GM12878 (cell line): ENCODE measurements around the gene CMSS1. TPM values are rescaled to one million over a fixed set of nuclear protein-coding genes. Genes with fewer than 3 reads are reported as not detected.

Source experiments
- ATAC-seq: fragments of 200-7000 bp; cut with Tn5 transposase; 3 replicates; pipeline ENCODE4 v1.9.1; 2020; ENCODE audit warnings: mild to moderate bottlenecking, moderate library complexity
- BruUV-seq: library from RNA; stranded (reverse); fragments of 400-500 nt; replicated peaks from 2 replicates; lab custom pipeline; 2021; lab: Mats Ljungman, UMichigan
- CTCF ChIA-PET: fragments of 300-600 bp; sonication (Branson Sonifier 250); formaldehyde crosslinking; extraction: SDS; loops from one replicate; lab custom pipeline; 2021; ENCODE audit warnings: inconsistent platforms; lab: Yijun Ruan, JAX
- POLR2A ChIA-PET: fragments of 350-600 bp; formaldehyde crosslinking; extraction: SDS; loops from one replicate; lab custom pipeline; 2021; ENCODE audit warnings: inconsistent platforms; lab: Charles Lee
- RAD21 ChIA-PET: fragments of 300-600 bp; sonication (Branson Sonifier 250); formaldehyde crosslinking; loops from one replicate; lab custom pipeline; 2023; ENCODE audit warnings: antibody characterized with exemption; ENCODE audit not compliant: unreplicated experiment; lab: Charles Lee
- SMC1A ChIA-PET: fragments of 300-600 bp; sonication (Branson Sonifier 250); formaldehyde crosslinking; loops from one replicate; lab custom pipeline; 2023; ENCODE audit not compliant: unreplicated experiment, uncharacterized antibody; lab: Charles Lee
- DNase-seq: peaks from one replicate; pipeline ENCODE4 v3.0.0-alpha.2; 2011; ENCODE audit warnings: low read depth, low spot score
- FAIRE-seq: peaks from 3 replicates; lab custom pipeline; 2011; peaks lifted over from hg19 to GRCh38; lab: Jason Lieb, UNC
- H2AFZ ChIP-seq: 2 replicates; pipeline ENCODE4 v1.6.0; 2011; ENCODE audit warnings: low read depth, low read length, control low read depth; ENCODE audit not compliant: control insufficient read depth
- H3K27ac ChIP-seq: 2 replicates; pipeline ENCODE4 v1.5.1; 2011; ENCODE audit warnings: control low read depth; ENCODE audit not compliant: control insufficient read depth, insufficient read depth
- H3K27me3 ChIP-seq, 2 experiments: replicated peaks in 1 of 2; 2 replicates each; pipeline versions ENCODE4 v1.6.0 to v1.6.1; 2011; ENCODE audit warnings: low read length in 1 of 2; ENCODE audit not compliant: control insufficient read depth in 2 of 2, insufficient read depth in 2 of 2
- H3K36me3 ChIP-seq, 2 experiments: 2 replicates each; pipeline ENCODE4 v1.5.1; 2011; ENCODE audit warnings: low read length in 1 of 2; ENCODE audit not compliant: control insufficient read depth in 2 of 2, insufficient read depth in 2 of 2
- H3K4me1 ChIP-seq: 2 replicates; pipeline ENCODE4 v1.6.1; 2011; ENCODE audit warnings: mild to moderate bottlenecking, low read length, moderate library complexity, mixed read lengths; ENCODE audit not compliant: control insufficient read depth, insufficient read depth
- H3K4me2 ChIP-seq: 2 replicates; pipeline ENCODE4 v1.6.0; 2011; ENCODE audit warnings: control low read depth; ENCODE audit not compliant: control insufficient read depth, insufficient read depth
- H3K4me3 ChIP-seq: fragments of 200-600 bp; sonication (generic); 2 replicates; pipeline ENCODE4 v1.5.1; 2016
- H3K79me2 ChIP-seq: 2 replicates; pipeline ENCODE4 v1.6.0; 2011; ENCODE audit warnings: low read length; ENCODE audit not compliant: control insufficient read depth, insufficient read depth
- H3K9ac ChIP-seq: 2 replicates; pipeline ENCODE4 v1.8.0; 2011; ENCODE audit warnings: low read length, control low read depth, mixed read lengths; ENCODE audit not compliant: control insufficient read depth, insufficient read depth
- H3K9me3 ChIP-seq: replicated peaks from 3 replicates; pipeline ENCODE4 v1.5.1; 2011; ENCODE audit warnings: mild to moderate bottlenecking, low read length; ENCODE audit not compliant: control insufficient read depth, insufficient read depth
- H4K20me1 ChIP-seq: 2 replicates; pipeline ENCODE4 v1.6.0; 2011; ENCODE audit not compliant: control insufficient read depth, insufficient read depth
- ATF2 ChIP-seq: IDR thresholded peaks from 2 replicates; pipeline ENCODE4 v1.6.1; 2012; ENCODE audit warnings: low read length, inconsistent platforms
- CBX3 ChIP-seq: fragments of 200-600 bp; sonication (generic); IDR thresholded peaks from 2 replicates; pipeline ENCODE4 v1.6.1; 2016; ENCODE audit warnings: low read depth, borderline replicate concordance
- ETV6 ChIP-seq, 2 experiments: fragments of 450-650 bp in 1 of 2; IDR thresholded peaks in 1 of 2; conservative IDR thresholded peaks in 1 of 2; 2 replicates each; pipeline ENCODE4 v1.6.1; 2014; ENCODE audit warnings: antibody characterized with exemption in 1 of 2, borderline replicate concordance in 1 of 2, low read depth in 1 of 2, mild to moderate bottlenecking in 1 of 2, moderate library complexity in 1 of 2
- FOS ChIP-seq: IDR thresholded peaks from 3 replicates; pipeline ENCODE4 v1.6.1; 2011; ENCODE audit warnings: borderline replicate concordance; ENCODE audit not compliant: insufficient read length; ENCODE audit errors: extremely low read depth
- GATAD2B ChIP-seq: fragments of 450-650 bp; conservative IDR thresholded peaks from 2 replicates; pipeline ENCODE4 v1.6.1; 2017; ENCODE audit warnings: low read depth, mild to moderate bottlenecking, moderate library complexity
- MTA2 ChIP-seq: fragments of 450-650 bp; IDR thresholded peaks from 2 replicates; pipeline ENCODE4 v1.6.1; 2016; ENCODE audit warnings: low read depth, mild to moderate bottlenecking, moderate library complexity
- POLR2A ChIP-seq: IDR thresholded peaks from 2 replicates; pipeline ENCODE4 v1.6.1; 2011; ENCODE audit warnings: low read depth, mild to moderate bottlenecking, low read length
- RELB ChIP-seq: fragments of 450-650 bp; IDR thresholded peaks from 2 replicates; pipeline ENCODE4 v1.6.1; 2017; ENCODE audit warnings: low read depth, mild to moderate bottlenecking, moderate library complexity
- REST ChIP-seq: IDR thresholded peaks from 2 replicates; pipeline ENCODE4 v1.6.1; 2012; ENCODE audit warnings: mild to moderate bottlenecking, low read depth, low read length
- ZBTB33 ChIP-seq: fragments of 450-650 bp; IDR thresholded peaks from 2 replicates; pipeline ENCODE4 v1.6.1; 2017; ENCODE audit warnings: mild to moderate bottlenecking
- ZNF217 ChIP-seq: fragments of 450-650 bp; IDR thresholded peaks from 2 replicates; pipeline ENCODE4 v1.6.1; 2017; ENCODE audit warnings: antibody characterized with exemption, mild to moderate bottlenecking
- ZNF384 ChIP-seq: IDR thresholded peaks from 2 replicates; pipeline ENCODE4 v1.6.1; 2012; ENCODE audit warnings: low read depth, mild to moderate bottlenecking, low read length, improper control_type of control experiment, borderline replicate concordance
- WGBS: methylation state at CpG from one replicate; pipeline ENCODE4 v1.1.6; 2016; ENCODE audit warnings: low lambda C conversion rate; ENCODE audit not compliant: insufficient replicate concordance, insufficient coverage; ENCODE audit errors: missing lambda C conversion rate; 5-methylcytosine and 5-hydroxymethylcytosine counted together
- in situ Hi-C: fragments of 300-500 bp; cut with MboI; formaldehyde crosslinking; loops from 9 replicates; pipeline ENCODE4 v1.14.3; 2018; ENCODE audit warnings: mixed read lengths
- intact Hi-C: fragments of 100-400 bp; cut with micrococcal nuclease; formaldehyde crosslinking; loops from one replicate; pipeline ENCODE4 v1.14.2; 2022; ENCODE audit not compliant: unreplicated experiment
- polyA plus RNA-seq, 11 experiments: library from polyadenylated mRNA; depleted of rRNA in 4 of 11; unstranded in 6 of 11; stranded (reverse) in 5 of 11; fragments of >200 nt; fragmentation: Nextera tagmentation in 4 of 11; fragmentation: Illumina TruSeq in 1 of 11; extraction: Ambion mirVana in 4 of 11; extraction: Trizol in 1 of 11; gene quantifications; 1 replicate in 1 of 11; 2 replicates in 10 of 11; pipeline versions ENCODE4 v1.2.1 to v1.2.3, GENCODE V29; 2011 to 2016; ENCODE audit warnings: inconsistent platforms in 2 of 11, missing spikeins in 2 of 11, low read depth in 1 of 11
- total RNA-seq, 4 experiments: library from RNA; depleted of rRNA in 3 of 4; stranded (reverse); fragments of >200 nt in 3 of 4; fragmentation: Illumina TruSeq in 1 of 4; extraction: Trizol in 1 of 4; gene quantifications; 2 replicates each; pipeline versions ENCODE4 v1.2.1 to v1.2.3, GENCODE V29; 2013 to 2021
- TF ChIP-seq, protein P1 (sequence below): IDR thresholded peaks from 2 replicates; pipeline ENCODE4 v1.6.1; 2011; ENCODE audit warnings: borderline replicate concordance, low read depth, mild to moderate bottlenecking, moderate library complexity, mixed read lengths, low read length; ENCODE audit not compliant: insufficient read depth; ENCODE audit errors: extremely low read length

The CMSS1 gene
- total and polyA plus RNA-seq, 10 of the 15 experiments (the other 5 are each of a cell fraction or from before 2014, with no cell fraction given) = 31.0 to 118 (median 70.1) TPM

GRCh38 chr3:99943931-99944761, 126.5 kb downstream of the CMSS1 start:
- H3K4me2 ChIP-seq = no peak overlapping the region
- FAIRE-seq (no peak), ATAC-seq (no peak), DNase-seq (no peak)
- ChIA-PET POLR2A (interaction anchor here (0.5 to 1.0 kb wide), 2 partner anchors 13 to 126 kb away, joined by 3 to 5 read pairs; no protein-coding TSS in a partner anchor), CTCF (no interaction called here), RAD21 (no interaction called here), SMC1A (interaction anchor here (1.0 kb wide), 1 partner anchor 101 kb away, joined by 3 read pairs; no protein-coding TSS in a partner anchor)
- H3K27ac ChIP-seq = no peak overlapping the region
- no peaks in the 10 kb centered on the region for H4K20me1 ChIP-seq
- no TSS peak for BruUV-seq
- no peak overlapping the region for H3K4me3 ChIP-seq
- intact Hi-C loops = no loop called here
- in situ Hi-C loops = no loop called here
- no peaks in the 10 kb centered on the region for H3K27me3 ChIP-seq
- no peaks in the 10 kb centered on the region for H3K79me2 ChIP-seq
- peaks cover 2% of the 10 kb centered on the region for H3K4me1 ChIP-seq
- H2AFZ ChIP-seq = no peak overlapping the region
- H3K9me3 ChIP-seq = no peaks in the 10 kb centered on the region
- WGBS = 97% methylated on average over 4 of the region's 4 CpGs
- no peak overlapping the region for H3K9ac ChIP-seq
- no peaks in the 10 kb centered on the region for H3K36me3 ChIP-seq
- no peak for TF ChIP-seq ATF2
- TF ChIP-seq MTA2 = no peak
- no peak for TF ChIP-seq ETV6 (conservative IDR thresholded peaks at IDR 0.05 in 1 of 2, IDR thresholded peaks at IDR 0.05 in 1 of 2; ENCODE audit: borderline replicate concordance in 1 of 2, low read depth in 1 of 2)
- no peak for TF ChIP-seq GATAD2B
- no peak for TF ChIP-seq ZBTB33
- TF ChIP-seq FOS = no peak
- no peak for TF ChIP-seq ZNF217
- TF ChIP-seq CBX3 = no peak
- TF ChIP-seq POLR2A = no peak
- TF ChIP-seq REST = no peak
- TF ChIP-seq RELB = no peak
- TF ChIP-seq ZNF384 = no peak
- TF ChIP-seq, protein P1, sequence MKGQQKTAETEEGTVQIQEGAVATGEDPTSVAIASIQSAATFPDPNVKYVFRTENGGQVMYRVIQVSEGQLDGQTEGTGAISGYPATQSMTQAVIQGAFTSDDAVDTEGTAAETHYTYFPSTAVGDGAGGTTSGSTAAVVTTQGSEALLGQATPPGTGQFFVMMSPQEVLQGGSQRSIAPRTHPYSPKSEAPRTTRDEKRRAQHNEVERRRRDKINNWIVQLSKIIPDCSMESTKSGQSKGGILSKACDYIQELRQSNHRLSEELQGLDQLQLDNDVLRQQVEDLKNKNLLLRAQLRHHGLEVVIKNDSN = no peak
